GM15510 (cell line): ENCODE measurements around the gene TMEM225B.

Experiments used
- POLR2A ChIP-seq: IDR thresholded peaks from 3 replicates; pipeline ENCODE4 v1.6.1; 2011; ENCODE audit warnings: borderline replicate concordance; ENCODE audit not compliant: insufficient read length; ENCODE audit errors: extremely low read depth

Gene TMEM225B

DNA sequence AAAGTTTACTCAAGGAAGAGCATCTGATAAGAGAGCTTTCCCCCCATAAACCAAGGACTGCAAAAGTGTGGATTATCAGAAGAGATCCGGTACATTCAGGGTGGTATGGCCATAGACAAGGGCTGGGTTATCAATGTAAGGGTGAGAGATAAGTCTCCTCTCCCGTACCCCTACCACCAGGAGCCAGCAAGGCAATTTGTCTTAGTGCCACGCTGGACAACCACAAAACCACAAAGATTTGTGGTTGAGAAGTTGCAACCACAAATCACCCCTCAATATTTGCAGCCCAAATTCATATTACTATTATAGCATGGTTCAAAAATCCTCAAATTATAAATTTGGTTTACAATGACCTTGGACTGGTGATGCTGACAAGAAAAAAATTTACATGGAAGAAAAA is 16.4 kb downstream of the TMEM225B start:
- TF ChIP-seq POLR2A = no peak

DNA sequence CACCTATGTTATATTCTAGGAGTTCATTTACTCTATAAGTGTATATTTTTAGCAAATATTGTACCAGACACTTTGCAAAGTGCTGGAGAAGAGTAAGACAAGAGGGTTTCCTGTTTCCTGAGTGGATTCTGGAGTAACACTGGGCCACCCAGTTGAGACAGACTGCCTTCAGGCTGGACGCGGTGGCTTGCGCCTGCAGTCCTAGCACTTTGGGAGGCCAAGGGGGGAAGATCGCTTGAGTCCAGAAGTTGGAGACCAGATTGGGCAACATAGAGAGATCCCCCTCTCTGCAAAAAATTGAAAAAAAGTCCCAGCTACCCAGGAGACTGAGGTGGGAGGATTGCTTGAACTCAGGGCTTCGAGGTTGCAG is 17.9 kb downstream of the TMEM225B start:
- no peak for TF ChIP-seq POLR2A

DNA sequence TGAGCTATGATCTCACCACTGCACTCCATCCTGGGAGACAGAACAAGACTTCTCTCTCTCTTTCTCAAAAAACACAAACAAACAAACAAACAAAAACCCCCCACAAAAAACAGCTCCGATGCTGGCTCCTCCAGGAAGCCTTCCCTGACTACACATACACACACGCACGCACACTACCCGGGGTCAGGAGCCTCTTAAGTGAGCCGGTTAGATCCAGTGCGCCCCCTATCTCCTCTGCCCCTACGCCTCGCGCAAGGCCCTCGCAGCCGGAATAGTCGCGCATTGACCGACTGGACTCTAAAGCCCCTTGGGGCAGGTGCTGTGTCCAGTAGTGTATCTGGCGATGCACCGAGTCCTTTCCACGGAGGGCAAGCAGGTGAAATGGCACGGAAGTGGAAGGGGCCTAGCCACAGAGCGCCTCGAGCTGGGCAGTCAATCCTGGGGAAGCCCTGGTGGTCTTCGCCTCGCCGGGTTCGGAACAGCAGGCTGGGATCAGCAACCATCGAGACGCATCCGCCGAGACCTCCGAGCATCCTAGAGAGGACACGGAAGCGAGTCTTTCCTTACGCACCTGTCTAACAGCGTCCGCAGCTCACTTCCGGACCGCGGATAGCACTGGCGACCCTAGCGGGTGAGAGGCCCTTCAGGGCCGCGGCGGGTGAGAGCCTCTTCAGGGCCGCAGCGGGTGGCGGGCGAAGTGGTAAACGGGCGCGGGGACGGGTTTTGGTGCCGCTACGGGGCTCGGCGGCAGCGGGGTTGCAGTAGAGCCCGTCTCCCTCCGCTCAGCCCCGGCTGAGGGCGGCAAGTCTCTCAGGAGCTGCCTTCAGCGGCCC is 18.5 kb downstream of the TMEM225B start, which contains the start of gene ZSCAN25:
ZSCAN25 (plus strand) TSS at position 588 of the 833 bp plus-strand sequence. CDS start 2,661 bp downstream, outside the sequence.
- TF ChIP-seq POLR2A = peak; percentile 92

DNA sequence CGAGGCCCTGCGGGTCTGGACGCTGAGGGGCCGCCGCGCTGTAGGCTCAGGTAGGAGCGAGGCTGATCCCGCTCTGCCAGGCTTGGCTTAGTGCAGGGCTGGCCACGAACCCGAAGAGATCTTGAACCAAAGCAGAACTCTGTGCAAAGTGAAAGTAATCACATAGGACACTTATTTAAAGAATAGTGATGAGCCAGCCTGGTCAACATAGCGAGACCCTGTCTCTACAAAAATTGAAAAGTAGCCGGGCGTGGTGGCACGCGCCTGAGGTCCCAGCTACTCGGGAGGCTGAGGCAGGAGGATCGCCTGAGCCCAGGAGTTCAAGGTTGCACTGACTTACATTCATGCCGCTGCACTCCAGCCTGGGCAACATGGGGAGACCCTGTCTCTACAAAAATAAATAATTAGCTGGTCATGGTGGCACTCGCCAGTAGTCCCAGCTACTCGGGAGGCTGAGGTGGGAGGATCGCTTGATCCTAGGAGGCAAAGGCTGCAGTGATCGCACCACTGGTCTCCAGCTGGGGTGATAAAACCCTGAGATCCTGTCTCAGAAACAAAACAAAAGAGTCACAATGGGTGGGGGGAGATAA is 19.2 kb downstream of the TMEM225B start:
- TF ChIP-seq POLR2A = no peak

DNA sequence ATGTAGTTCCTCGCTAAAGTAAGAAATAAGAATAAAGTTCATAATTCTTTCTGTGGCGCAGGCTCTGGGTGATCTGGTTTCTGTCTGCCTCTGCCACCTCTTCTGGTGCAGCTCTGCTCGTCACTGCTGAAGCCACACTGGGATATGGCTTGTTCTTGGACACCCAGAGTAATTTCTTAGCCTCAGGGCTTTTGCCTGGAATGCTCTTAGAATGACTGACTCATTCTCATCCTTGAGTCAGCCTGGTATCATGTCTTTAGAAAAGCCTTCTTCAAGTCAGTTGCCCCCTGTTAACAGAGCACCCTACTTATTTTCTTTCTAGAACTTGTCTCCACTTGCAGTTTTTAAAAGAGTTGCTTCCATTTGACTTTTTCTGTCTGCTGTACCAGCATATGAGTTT is 20.7 kb downstream of the TMEM225B start:
- no peak for TF ChIP-seq POLR2A

DNA sequence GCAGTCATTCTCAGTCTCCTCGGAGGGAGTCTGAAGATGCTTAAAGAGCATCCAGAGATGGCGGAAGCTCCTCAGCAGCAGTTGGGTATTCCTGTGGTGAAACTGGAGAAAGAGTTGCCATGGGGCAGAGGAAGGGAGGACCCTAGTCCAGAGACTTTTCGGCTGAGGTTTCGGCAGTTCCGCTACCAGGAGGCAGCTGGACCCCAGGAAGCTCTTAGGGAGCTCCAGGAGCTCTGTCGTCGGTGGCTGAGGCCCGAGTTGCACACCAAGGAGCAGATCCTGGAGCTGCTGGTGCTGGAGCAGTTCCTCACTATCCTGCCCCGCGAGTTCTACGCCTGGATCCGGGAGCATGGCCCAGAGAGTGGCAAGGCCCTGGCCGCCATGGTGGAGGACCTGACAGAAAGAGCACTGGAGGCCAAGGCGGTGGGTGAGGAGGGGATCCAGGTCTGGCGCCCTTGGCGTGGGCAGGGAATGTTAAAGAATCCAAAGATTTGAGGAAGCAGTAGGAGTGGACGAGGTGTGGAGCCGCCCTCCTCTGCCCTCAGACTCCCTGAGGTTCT is 21.6 kb downstream of the TMEM225B start:
- no peak for TF ChIP-seq POLR2A

DNA sequence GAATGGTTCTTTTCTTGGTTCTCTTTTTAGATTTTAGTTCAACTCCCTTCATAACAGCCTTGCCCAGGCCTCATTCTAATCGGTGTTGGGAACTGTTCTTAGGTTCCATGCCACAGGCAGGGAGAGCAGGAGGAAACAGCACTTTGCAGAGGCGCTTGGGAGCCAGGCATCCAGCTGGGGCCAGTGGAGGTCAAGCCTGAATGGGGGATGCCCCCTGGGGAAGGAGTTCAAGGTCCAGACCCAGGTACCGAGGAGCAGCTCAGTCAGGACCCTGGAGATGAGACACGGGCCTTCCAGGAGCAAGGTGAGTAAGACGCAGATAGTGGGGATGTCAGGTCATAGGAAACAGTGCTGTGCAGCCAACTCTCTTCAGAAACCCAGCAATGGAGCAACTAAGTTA is 23.2 kb downstream of the TMEM225B start:
- no peak for TF ChIP-seq POLR2A

DNA sequence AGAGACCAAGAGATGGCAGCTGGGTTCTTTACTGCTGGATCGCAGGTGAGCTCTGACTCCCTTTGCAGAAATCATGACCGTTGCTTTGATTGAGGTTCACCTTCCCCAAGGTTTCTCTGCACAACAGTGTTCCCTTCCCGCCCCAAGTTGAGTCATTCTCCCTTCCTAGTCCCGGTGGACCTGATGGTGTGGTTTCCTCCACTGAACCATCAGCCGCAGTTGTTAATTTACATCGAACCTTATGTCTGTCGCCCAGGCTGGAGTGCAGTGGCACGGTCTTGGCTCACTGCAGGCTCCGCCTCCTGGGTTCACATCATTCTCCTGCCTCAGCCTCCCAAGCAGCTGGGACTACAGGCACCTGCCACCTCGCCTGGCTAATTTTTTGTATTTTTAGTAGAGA is 24.5 kb downstream of the TMEM225B start:
- no peak for TF ChIP-seq POLR2A

DNA sequence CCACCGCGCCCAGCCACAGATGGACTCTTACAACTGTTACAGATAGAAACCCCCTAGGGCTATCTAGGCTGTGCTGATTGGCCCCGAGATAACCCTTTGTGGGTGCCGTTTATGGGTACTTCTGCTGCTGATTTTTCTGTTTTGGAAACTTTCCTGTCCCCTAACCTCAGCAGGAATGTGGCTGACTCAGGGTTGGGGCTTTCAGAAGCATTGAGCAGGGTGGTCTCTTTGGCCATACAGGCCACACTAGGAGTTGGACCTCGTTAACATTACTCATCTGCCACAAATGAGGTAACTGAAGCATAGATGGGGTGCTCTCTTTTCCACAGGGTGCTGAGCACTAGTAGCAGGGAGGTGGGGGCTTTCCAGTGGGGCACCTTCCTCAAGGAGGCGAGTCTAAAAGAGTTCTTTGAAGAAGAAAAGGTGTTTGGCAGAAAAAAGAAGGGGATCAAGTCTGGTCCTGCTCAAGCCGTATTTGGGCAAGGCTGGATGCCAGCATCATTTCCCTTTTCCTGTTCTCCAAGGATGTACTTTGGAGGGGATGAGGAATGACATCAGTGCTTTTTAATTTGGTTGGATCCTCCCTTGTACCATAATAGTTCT is 25.1 kb downstream of the TMEM225B start:
- no peak for TF ChIP-seq POLR2A

DNA sequence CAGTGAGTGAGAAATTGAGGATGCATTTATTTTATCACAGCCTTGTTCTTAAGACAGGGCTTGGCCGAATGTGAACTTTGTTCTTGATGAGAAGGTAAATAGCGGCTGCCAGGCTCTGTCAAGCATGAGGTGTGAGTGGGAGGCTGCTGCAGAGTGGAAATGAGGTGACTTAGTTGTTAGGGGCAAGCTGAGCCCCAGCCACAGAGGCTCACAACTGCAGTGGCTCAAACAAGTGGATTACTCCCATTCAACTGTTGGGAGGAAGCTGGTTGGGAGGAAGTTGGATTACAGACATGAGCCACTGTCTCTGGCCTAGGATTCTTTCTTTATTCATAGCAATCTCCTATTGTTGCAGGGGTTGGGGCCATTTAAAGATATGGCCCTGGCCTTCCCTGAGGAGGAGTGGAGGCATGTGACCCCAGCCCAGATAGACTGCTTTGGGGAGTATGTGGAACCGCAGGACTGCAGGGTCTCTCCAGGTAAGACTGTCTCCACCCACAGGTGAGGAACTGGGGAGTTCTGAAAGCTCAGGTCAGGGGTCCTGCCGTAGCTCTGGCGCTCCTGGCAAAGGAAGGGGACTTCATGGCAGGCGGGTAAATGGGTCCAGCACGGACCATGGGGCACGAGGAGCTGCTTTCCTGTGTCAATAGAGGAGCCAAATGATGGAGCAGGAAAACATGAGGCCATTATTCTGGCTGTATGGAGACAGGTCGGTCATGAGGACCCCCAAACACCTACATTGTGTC is 25.8 kb downstream of the TMEM225B start:
- TF ChIP-seq POLR2A = no peak

DNA sequence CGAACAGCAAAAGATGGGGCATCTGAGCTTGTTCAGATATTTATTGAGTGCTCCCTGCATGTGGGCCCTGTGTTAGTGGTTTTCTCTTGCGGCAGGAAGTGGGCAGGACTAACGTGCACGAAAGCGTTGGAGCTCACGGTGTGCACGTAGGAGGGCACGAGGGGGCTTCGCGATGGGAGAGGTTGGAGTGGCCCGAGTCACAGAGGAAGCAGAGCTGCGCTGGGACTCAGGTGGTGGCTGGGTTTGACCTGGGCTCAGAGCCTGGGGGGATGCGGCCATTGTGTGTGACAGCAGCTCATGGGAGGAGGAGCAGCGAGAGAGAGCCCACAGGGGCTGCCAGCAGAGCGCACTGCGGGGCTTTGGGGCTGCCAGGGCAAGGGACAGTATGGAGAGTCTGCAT is 26.4 kb downstream of the TMEM225B start:
- TF ChIP-seq POLR2A = no peak

DNA sequence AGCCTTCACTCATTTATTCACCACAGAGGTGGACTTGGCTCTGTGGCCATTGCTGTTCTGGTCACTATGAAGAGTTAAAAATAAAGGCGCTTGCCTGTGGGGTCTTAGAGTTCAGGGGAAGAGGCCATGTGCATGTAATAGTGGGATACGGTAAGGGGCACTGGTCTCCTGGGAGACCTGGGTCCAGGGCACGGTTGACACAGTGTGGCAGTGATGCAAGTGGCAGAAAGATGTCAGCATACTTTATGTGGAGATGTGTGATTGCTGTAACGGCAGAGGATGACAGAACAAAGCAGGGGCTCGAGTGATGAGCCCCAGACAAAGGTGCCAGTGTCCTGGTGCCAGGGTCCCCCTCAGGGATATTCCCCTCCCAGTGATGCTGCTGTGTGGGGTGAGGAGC is 27.3 kb downstream of the TMEM225B start:
- no peak for TF ChIP-seq POLR2A

DNA sequence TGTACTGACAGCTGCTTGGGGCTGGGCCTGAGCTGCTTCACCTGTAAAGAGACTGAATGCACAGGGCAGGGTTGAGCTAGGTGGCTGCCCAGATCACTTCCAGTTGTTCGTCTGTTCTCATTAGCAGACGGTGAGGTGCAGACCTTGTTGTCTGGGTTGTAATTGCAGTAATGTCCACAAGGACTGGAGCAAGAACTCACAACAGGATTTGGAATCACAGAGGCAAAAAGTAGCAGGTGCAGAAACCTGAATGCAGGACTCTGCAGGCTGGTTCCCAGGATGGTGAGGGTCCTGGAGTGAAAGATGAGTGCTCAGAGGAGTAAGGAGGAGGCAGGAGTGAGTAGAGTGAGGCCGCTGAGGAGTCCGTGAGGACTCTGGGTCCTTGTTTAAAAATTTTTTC is 27.9 kb downstream of the TMEM225B start:
- TF ChIP-seq POLR2A = no peak

DNA sequence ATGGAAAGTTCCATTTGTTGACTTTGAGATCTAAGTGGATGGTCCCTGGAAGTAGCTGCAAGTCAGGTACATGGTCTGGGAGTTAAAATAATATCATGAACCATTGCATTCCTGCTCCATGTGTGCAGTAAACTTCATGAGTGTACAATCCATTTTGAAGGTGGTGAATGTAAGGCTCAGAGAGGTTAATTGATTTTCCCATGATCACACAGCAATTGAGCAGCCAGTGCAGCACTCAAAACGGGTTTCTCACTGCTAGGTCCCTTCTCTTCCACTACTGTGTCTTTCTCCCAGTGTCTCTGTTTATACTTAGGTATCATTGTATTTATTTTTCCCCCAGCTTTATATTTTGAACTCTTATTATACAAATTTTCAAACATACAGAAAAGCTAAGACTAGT is 28.6 kb downstream of the TMEM225B start:
- no peak for TF ChIP-seq POLR2A

DNA sequence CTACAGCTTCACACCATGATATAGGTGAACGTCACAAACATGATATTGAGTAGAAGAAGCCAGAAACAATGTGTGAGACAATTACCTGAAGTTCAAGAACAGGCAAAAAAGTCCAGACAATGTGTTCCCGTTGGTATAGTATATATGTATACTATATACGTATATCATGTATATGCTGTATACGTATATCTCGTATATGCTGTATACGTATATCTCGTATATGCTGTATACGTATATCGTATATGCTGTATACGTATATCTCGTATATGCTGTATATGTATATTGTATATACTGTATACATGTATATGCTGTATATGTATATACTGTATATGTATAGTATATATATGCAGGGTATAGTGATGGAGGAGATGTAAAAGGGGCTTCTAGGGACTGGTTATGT is 29.4 kb downstream of the TMEM225B start:
- TF ChIP-seq POLR2A = no peak
